Uterus (tissue), 2 donors: ENCODE data around the gene KIRREL3.

Source experiments
- CTCF ChIP-seq, 4 experiments: fragments of 200-600 bp in 2 of 4; fragments of 450-650 bp in 2 of 4; sonication (generic) in 2 of 4; IDR thresholded peaks; one replicate each; pipeline ENCODE4 v1.5.1; 2016 to 2019; ENCODE audit warnings: antibody characterized with exemption in 4 of 4, mild to moderate bottlenecking in 2 of 4, moderate library complexity in 1 of 4
- POLR2A ChIP-seq, 2 donors: fragments of 450-650 bp; IDR thresholded peaks; one replicate each; pipeline ENCODE4 v1.6.1; 2016; ENCODE audit warnings: antibody characterized with exemption in 2 of 2, mild to moderate bottlenecking in 1 of 2, moderate library complexity in 1 of 2

GRCh38 chr11:126624506-126624905 is 376.1 kb downstream of the KIRREL3 start:
- TF ChIP-seq CTCF (IDR thresholded peaks at IDR 0.05) (no peak), POLR2A (IDR thresholded peaks at IDR 0.05) (no peak)
